Natural killer cell (primary cell): ENCODE data around the gene IL17D. TPM values are rescaled to one million over a fixed set of nuclear protein-coding genes. Genes with fewer than 3 reads are reported as not detected.
"Not testable (repeated sequence)": the region's sequence is repeated elsewhere in the genome, so short reads cannot be mapped to it uniquely, and the experiment has no call there.

Experiments
- ATAC-seq, 3 donors: fragments of 150-1000 bp in 2 of 3; fragments of 200-7000 bp in 1 of 3; cut with Tn5 transposase; 1 replicate in 1 of 3; 2 replicates in 2 of 3; pipeline ENCODE4 v1.10.0; 2021; ENCODE audit warnings: mild to moderate bottlenecking in 2 of 3, moderate library complexity in 2 of 3
- DNase-seq, 2 donors: peaks; one replicate each; pipeline versions ENCODE4 v3.0.0 to v3.0.0-alpha.2; 2013 to 2021; ENCODE audit warnings: mixed read lengths in 1 of 2
- H3K27ac ChIP-seq: one replicate; pipeline ENCODE4 v1.5.1; 2013; ENCODE audit warnings: mild to moderate bottlenecking, low read length
- H3K27me3 ChIP-seq: one replicate; pipeline ENCODE4 v1.6.1; 2013; ENCODE audit warnings: low read length; ENCODE audit not compliant: control insufficient read depth, insufficient read depth
- H3K36me3 ChIP-seq: one replicate; pipeline ENCODE4 v1.6.1; 2013; ENCODE audit warnings: low read length; ENCODE audit not compliant: control insufficient read depth, insufficient read depth
- H3K4me1 ChIP-seq: one replicate; pipeline ENCODE4 v1.6.1; 2013; ENCODE audit warnings: low read length; ENCODE audit not compliant: control insufficient read depth, insufficient read depth
- H3K4me3 ChIP-seq: one replicate; pipeline ENCODE4 v1.5.1; 2013; ENCODE audit warnings: low read length
- H3K9me3 ChIP-seq: one replicate; pipeline ENCODE4 v1.6.1; 2013; ENCODE audit warnings: low read length; ENCODE audit not compliant: control insufficient read depth, insufficient read depth
- H3K27ac Mint-ChIP-seq, 2 donors: one replicate each; pipeline ENCODE4 v1.8.0; 2022; ENCODE audit warnings: mild to moderate bottlenecking in 2 of 2, mixed read lengths in 2 of 2, moderate library complexity in 1 of 2
- H3K27me3 Mint-ChIP-seq, 2 donors: one replicate each; pipeline ENCODE4 v1.8.0; 2022; ENCODE audit warnings: low read depth in 2 of 2, mixed read lengths in 2 of 2
- H3K36me3 Mint-ChIP-seq: one replicate; pipeline ENCODE4 v1.8.0; 2022; ENCODE audit warnings: mixed read lengths
- H3K4me1 Mint-ChIP-seq, 2 donors: one replicate each; pipeline ENCODE4 v1.8.0; 2022; ENCODE audit warnings: mixed read lengths in 2 of 2
- H3K4me3 Mint-ChIP-seq: one replicate; pipeline ENCODE4 v1.8.0; 2022; ENCODE audit warnings: mild to moderate bottlenecking, moderate library complexity, mixed read lengths
- H3K9me3 Mint-ChIP-seq, 2 donors: one replicate each; pipeline ENCODE4 v1.8.0; 2022; ENCODE audit warnings: mixed read lengths in 2 of 2
- WGBS: methylation state at CpG from one replicate; pipeline ENCODE4 v1.1.7; 2013; ENCODE audit warnings: missing lambda C conversion rate; ENCODE audit not compliant: insufficient coverage; 5-methylcytosine and 5-hydroxymethylcytosine counted together
- intact Hi-C: fragments of 100-400 bp; cut with micrococcal nuclease; formaldehyde crosslinking; loops from one replicate; pipeline ENCODE4 v1.14.2; 2022
- total RNA-seq, 4 donors: library from RNA; stranded (reverse); fragments of 120-200 nt in 1 of 4; gene quantifications; one replicate each; pipeline versions ENCODE4 v1.2.3 to v1.2.4, GENCODE V29; 2013 to 2022
- TF ChIP-seq, protein P1 (sequence below): fragments of 200-600 bp; IDR thresholded peaks from one replicate; pipeline ENCODE4 v1.8.0; 2022; ENCODE audit warnings: antibody characterized with exemption

Gene IL17D
- total RNA-seq, 3 donors from 2014 or later (not counting 1 experiment from before 2014, with no cell fraction given) = 0.14 to 0.33 (median 0.25) TPM

DNA sequence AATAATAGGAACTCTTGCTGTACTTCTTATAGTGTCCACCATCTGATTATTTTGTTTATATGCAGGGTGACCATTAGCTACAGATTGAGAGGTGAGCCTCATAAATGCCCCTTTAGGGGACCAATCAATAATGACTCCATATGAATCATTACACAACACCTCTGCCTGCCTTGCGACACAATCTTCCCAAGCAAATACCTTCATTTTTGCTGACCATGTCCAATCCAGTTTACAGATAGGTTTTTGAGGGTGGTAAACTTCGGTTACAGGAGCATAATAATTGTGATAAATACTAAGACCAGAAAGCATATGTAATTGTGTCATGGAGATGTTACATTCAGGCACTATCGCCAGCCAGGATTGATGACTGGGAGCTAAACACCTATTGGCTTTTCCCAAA is 23.6 kb upstream of the IL17D start:
- Histone ChIP-seq H3K27ac (no peak overlapping the region), H3K4me1 (no peaks in the 10 kb centered on the region)

DNA sequence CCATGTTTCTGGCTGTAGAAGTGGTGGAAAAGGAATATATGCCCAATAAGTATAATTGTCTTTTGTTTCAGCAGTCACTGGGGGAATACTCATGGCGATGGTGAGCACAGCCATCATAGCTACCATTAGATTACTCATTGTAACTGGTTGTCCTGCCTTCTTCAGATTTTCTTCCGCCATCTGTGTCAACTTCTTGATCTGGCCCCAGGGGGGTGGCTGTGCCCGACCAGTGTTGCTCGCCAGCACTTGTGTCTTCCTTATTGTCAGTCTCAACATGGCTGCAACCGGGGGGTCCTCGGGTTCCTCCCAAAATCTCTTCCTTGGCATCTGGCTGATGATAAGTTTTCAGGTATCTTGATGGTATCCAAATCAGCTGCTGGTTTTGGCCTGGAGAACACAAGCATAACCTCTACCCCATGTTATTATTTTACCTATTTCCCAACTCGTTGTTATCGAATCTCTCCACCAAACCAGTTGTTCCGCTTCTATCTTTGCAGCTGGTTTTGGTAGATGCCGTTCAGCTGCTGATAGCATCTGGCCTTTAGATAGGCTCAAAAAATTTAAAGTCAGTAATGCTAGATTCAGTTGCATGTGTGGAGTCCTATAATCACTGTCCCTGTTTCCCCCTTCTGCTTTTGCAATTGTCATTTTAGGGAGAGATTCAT is 23.0 kb upstream of the IL17D start:
- ATAC-seq (no peak), DNase-seq (no peak)
- Histone ChIP-seq H3K36me3 (no peaks in the 10 kb centered on the region), H3K27ac (no peak overlapping the region), H3K4me1 (no peaks in the 10 kb centered on the region), H3K9me3 (no peaks in the 10 kb centered on the region), H3K4me3 (no peak overlapping the region), H3K27me3 (no peaks in the 10 kb centered on the region)
- Mint-ChIP-seq H3K36me3 (peaks cover 6% of the 10 kb centered on the region), H3K27me3 (no peaks in the 10 kb centered on the region), H3K9me3 (no peaks in the 10 kb centered on the region), H3K27ac (no peak overlapping the region), H3K4me3 (no peak overlapping the region), H3K4me1 (no peaks in the 10 kb centered on the region)
- 96% methylated on average over 10 of the region's 10 CpGs for WGBS
- TF ChIP-seq, protein P1, sequence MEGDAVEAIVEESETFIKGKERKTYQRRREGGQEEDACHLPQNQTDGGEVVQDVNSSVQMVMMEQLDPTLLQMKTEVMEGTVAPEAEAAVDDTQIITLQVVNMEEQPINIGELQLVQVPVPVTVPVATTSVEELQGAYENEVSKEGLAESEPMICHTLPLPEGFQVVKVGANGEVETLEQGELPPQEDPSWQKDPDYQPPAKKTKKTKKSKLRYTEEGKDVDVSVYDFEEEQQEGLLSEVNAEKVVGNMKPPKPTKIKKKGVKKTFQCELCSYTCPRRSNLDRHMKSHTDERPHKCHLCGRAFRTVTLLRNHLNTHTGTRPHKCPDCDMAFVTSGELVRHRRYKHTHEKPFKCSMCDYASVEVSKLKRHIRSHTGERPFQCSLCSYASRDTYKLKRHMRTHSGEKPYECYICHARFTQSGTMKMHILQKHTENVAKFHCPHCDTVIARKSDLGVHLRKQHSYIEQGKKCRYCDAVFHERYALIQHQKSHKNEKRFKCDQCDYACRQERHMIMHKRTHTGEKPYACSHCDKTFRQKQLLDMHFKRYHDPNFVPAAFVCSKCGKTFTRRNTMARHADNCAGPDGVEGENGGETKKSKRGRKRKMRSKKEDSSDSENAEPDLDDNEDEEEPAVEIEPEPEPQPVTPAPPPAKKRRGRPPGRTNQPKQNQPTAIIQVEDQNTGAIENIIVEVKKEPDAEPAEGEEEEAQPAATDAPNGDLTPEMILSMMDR = no peak
- intact Hi-C loops = no loop called here

More for the DNA sequence above, 23.6 kb upstream of the IL17D start:
- no peak overlapping the region for H3K4me3 ChIP-seq
- Mint-ChIP-seq H3K36me3 (peaks cover 6% of the 10 kb centered on the region), H3K27ac (no peak overlapping the region), H3K4me3 (no peak overlapping the region), H3K9me3 (no peaks in the 10 kb centered on the region), H3K4me1 (no peaks in the 10 kb centered on the region), H3K27me3 (no peaks in the 10 kb centered on the region)
- WGBS = 88% methylated on average over 2 of the region's 3 CpGs
- ATAC-seq (no peak), DNase-seq (no peak)
- no peaks in the 10 kb centered on the region for H3K36me3 ChIP-seq
- TF ChIP-seq, protein P1 = no peak
- intact Hi-C loops = no loop called here
- no peaks in the 10 kb centered on the region for H3K27me3 ChIP-seq
- H3K9me3 ChIP-seq = no peaks in the 10 kb centered on the region

DNA sequence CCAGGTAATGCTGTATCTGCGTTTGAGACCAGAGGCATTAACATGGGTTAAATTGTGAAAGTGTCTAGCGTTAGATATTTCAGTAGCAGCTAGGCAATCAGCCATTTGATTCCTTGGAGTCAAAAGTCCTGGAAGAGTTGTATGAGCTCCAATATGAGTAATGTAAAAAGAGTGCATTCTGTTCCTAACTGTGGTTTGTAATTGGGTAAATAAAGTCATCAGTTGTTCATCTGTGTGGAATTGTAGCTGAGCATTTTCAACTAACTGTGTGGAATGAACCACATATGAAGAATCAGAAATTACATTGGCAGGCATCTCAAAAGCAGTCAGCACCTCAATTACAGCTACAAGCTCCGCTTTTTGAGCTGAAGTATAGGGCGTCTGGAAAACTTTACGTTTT is 22.0 kb upstream of the IL17D start:
- H3K36me3 ChIP-seq, H3K4me1 ChIP-seq, ATAC-seq, DNase-seq, H3K9me3 Mint-ChIP-seq, H3K4me1 Mint-ChIP-seq, H3K4me3 Mint-ChIP-seq, H3K27ac Mint-ChIP-seq, H3K9me3 ChIP-seq, H3K27me3 ChIP-seq, intact Hi-C loops, H3K27me3 Mint-ChIP-seq, H3K27ac ChIP-seq, H3K4me3 ChIP-seq, H3K36me3 Mint-ChIP-seq: not testable (repeated sequence)
- WGBS = 88% methylated on average over 3 of the region's 5 CpGs

DNA sequence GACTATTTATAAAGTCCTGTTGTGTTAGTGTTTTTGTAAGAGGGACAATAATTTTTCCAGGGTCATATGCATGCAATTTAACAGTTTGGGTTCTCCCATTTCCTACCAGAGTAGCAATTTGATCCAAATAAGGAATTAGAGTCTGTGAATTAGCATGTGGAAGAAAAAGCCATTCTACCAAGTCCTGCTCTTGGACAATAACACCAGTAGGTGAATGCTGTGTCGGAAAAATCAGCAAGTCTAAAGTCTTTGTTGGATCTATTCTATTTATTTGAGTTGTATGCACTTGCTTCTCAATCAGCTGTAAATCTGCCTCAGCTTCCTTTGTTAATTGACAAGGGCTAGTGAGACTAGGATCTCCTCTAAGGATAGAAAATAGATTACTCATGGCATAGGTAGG is 21.4 kb upstream of the IL17D start:
- Mint-ChIP-seq H3K9me3 (no peaks in the 10 kb centered on the region), H3K27ac (no peak overlapping the region), H3K4me3 (no peak overlapping the region), H3K4me1 (peaks cover 5% of the 10 kb centered on the region in 2 donors), H3K27me3 (no peaks in the 10 kb centered on the region), H3K36me3 (no peaks in the 10 kb centered on the region)
- Histone ChIP-seq H3K4me3 (no peak overlapping the region), H3K4me1 (peaks cover 4% of the 10 kb centered on the region), H3K27me3 (no peaks in the 10 kb centered on the region), H3K9me3 (no peaks in the 10 kb centered on the region), H3K36me3 (no peaks in the 10 kb centered on the region), H3K27ac (no peak overlapping the region)
- WGBS = 80% methylated on average over 1 of the region's 1 CpG
- ATAC-seq (no peak), DNase-seq (no peak)
- TF ChIP-seq, protein P1 = no peak
- intact Hi-C loops = no loop called here
